ENCODE results near the gene TMLHE.

DNA sequence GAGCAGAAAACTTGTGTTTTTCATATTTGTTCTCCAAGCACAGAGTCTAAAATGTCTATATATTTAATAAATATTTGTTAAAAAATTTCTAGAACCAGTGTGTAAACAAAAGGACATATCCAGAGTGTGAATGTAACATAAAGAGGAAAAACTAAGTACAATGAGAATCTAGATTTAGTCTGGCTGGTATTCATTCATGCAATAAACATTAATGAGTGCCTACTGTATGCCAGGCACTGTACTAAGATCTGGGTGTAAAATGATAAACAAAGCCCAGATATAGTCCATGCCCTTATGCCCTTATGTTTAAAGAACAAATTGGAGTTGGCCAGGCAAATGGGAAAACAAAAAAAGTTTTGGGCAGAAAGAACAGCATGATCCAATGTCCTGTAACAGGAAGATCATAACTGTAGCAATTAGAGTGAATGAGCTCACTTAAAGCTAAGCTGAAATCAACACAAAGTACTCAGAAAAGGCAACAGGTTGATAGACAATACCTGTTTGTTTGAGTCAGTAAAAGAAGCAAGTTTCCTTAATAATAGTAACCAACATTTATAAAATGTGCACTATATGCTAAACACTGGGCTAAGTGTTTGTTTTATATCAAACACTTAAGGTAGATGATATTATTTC is 1.3 kb upstream of the TMLHE start:
- TF ChIP-seq SUZ12 (IDR thresholded peaks at IDR 0.05; ENCODE audit: extremely low read depth, insufficient read depth, insufficient read length) (no peak), ZNF274 (IDR thresholded peaks at IDR 0.05; ENCODE audit: low read depth, low read length) (no peak), YY1 (IDR thresholded peaks at IDR 0.05; ENCODE audit: insufficient read depth, insufficient read length) (no peak)

Measured in NT2/D1 (cell line).